Fibroblast of pulmonary artery (primary cell): ENCODE measurements around the gene WDR18.
A peak's percentile ranks its signal among the peaks of the same experiment; 100 is the strongest.

Source experiments
- DNase-seq: peaks from one replicate; pipeline ENCODE4 v3.0.0-alpha.2; 2010; ENCODE audit warnings: low read depth
- H3K4me3 ChIP-seq: replicated peaks from 2 replicates; pipeline ENCODE4 v1.5.1; 2011; ENCODE audit warnings: low read depth, mild to moderate bottlenecking, control low read depth, low read length, moderate library complexity
- CTCF ChIP-seq: IDR thresholded peaks from 2 replicates; pipeline ENCODE4 v1.5.1; 2011; ENCODE audit warnings: mild to moderate bottlenecking, control low read depth, low read length, inconsistent platforms; ENCODE audit errors: missing control alignments

Gene WDR18

GRCh38 chr19:1014161-1015060 lies 30.3 kb downstream of the WDR18 start:
- no peak overlapping the region for H3K4me3 ChIP-seq
- TF ChIP-seq CTCF, result no peak
- DNase-seq, result no peak

GRCh38 chr19:1015061-1015781 lies 31.1 kb downstream of the WDR18 start:
- DNase-seq, result no peak
- no peak for TF ChIP-seq CTCF
- no peak overlapping the region for H3K4me3 ChIP-seq

- TF ChIP-seq CTCF, result no peak
- H3K4me3 ChIP-seq, result no peak overlapping the region
Measured at GRCh38 chr19:1015782-1016646, 31.9 kb downstream of the WDR18 start.

GRCh38 chr19:1016647-1017114 lies 32.5 kb downstream of the WDR18 start:
- no peak for TF ChIP-seq CTCF
- DNase-seq, result peak; percentile 54
- no peak overlapping the region for H3K4me3 ChIP-seq

More at GRCh38 chr19:1015782-1016646, 31.9 kb downstream of the WDR18 start:
- no peak for DNase-seq

GRCh38 chr19:1017115-1017905 lies 33.2 kb downstream of the WDR18 start:
- no peak overlapping the region for H3K4me3 ChIP-seq
- DNase-seq, result no peak
- no peak for TF ChIP-seq CTCF

- no peak for TF ChIP-seq CTCF
- no peak overlapping the region for H3K4me3 ChIP-seq
- no peak for DNase-seq
Measured at GRCh38 chr19:1017906-1018305, 33.8 kb downstream of the WDR18 start.
